NCI-H146 treated with DMSO at 0.1 percent for 48 hours (cell line): Measurements from ENCODE around the gene KPNA6.
"Not testable (repeated sequence)": the region's sequence is repeated elsewhere in the genome, so short reads cannot be mapped to it uniquely, and the experiment has no call there.

Experiments
- DNase-seq: peaks from one replicate; lab custom pipeline; 2025; ENCODE audit not compliant: unreplicated experiment; lab: John Stamatoyannopoulos, UW

KPNA6 gene

DNA sequence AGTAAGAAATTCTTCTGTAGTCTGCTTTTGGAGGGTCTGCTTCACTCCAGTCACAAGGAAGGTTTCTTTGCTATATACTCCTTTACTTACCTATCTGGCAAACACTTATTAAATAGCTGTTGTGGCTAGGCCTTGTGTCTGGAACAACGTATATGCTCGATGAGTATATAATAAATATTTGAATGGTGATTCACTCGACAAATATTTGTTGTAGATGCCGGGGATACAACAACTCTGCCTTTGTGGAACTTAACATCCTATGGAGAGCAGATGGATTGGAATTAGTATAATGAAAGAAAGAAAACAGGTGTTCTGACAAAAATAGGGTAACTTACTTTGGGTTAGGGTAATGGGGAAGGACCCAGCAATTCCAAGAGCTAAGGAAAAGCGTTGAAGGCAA is 31.1 kb downstream of the KPNA6 start:
- no peak for DNase-seq

DNA sequence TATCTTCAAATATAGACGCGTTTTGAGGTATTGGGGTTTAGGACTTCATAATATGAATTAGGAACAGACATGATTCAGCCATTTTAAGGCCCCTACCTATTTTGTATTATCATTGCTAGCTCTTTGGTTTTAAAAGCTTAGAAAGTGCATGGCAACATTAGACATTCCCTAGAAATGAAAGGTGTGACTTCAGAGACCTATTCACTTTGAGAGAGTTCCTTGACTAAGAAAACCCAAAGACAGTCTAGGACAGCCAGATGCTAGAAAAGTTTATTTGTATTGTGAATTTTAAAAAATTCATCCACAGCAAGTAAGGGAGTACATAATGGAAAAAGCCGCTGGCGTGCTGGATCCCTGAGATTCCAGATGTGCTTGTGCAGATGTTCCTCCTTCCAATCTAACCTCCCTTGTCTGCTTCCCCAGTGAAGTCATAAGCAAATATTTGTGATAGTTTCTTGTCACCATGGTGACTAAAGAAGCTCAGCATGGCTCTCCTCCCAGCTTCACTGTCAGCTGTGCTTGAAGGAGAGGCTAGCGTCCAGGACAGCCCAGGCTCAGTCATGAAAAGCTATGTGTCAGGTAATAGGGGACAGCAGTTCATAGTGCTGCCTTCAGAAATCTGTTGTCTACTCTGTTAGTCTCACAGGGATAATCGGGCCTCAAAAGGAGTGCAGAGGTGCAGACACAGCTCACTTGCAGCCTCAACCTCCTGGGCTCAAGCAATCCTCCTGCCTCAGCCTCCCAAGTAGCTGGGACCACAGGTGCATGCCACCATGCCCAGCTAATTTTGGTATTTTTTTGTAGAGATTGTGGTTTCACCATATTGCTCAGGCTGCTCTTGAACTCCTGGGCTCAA is 34.8 kb downstream of the KPNA6 start:
- DNase-seq: peak; percentile 29

DNA sequence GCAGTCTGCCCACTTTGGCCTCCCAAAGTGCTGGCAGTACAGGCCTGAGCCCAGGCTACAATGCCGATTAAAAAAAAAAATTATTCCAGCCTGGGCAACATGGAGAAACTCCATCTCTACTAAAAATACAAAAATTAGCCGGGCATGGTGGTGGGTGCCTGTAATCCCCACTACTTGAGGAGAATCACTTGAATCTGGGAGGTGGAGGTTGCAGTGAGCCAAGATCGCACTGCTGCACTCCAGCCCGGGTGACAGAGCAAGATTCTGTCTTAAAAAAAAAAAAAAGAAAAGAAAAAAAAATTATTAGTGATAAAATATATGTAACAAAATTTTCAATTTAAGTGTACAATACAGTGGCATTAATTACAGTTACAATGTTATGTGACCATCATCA is 35.4 kb downstream of the KPNA6 start:
- DNase-seq: not testable (repeated sequence)

DNA sequence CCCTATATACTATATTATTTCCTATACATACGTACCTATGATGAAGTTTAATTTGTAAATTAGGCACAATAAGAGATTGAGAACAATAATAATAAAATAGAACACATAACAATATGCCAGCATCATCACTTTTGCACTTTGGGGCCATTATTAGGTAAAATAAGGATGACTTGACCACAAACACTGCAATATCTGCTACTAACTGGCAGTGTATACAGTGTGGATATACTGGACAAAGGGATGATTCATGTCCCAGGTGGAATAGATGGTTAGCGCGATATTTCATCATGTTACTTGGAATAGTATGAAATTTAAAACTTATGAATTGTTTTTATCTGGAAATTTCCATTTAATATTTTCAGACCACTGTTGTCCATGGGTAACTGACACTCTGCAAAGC is 36.2 kb downstream of the KPNA6 start:
- DNase-seq: no peak

DNA sequence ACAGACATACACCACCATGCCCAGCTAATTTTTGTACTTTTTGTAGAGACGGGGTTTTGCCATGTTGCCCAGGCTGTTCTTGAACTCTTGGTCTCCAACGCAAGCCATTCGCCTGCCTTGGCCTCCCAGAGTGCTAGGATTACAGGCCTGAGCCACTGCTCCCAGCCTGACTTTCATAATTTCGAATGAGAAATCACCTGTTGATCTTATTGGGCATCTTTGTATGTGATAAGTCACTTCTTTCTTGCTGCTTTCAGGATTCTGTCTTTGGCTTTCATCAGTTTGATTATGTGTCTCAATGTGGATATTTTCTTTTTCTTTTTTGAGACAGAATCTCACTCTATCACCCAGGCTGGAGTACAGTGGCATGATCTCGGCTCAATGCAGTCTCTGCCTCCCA is 39.9 kb downstream of the KPNA6 start:
- not testable (repeated sequence) for DNase-seq

DNA sequence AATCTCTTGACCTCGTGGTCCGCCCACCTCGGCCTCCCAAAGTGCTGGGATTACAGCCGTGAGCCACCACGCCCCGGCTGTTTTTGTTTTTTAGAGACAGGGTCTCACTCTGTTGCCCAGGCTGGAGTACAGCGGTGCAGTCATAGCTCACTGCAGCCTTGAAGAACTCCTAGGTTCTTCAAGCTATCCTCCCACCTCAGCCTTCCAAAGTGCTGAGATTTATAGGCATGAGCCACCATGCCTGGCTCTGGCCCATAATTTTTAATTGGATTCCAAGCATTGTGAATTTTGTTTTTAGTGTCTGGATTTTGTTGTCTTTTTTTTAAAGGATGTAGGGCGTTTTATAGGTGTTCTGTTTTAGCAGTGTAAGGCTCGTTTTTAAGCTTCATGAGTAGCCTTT is 43.0 kb downstream of the KPNA6 start:
- no peak for DNase-seq

DNA sequence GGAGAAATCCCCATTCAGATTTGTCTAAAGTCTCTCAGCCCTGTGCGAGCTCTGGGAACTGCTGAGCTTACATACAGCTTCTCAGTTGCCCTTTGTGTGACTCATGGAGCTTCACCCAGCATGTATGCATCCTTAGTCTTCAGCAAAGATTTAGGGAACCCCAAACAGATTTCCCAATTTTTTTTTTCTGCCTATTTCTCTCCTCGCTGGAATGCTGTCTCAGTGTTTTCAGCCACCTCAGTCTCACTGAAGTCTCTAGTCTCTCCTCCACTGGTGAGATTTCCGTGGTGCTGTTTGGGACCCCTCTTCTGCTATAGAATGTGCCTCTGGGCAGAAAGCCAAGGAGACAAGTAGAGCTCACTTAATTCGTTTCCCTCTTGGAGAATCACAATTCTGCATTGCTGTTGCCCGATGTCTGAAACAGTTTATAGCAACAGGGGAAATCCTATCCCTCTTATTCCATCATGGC is 43.5 kb downstream of the KPNA6 start:
- no peak for DNase-seq

DNA sequence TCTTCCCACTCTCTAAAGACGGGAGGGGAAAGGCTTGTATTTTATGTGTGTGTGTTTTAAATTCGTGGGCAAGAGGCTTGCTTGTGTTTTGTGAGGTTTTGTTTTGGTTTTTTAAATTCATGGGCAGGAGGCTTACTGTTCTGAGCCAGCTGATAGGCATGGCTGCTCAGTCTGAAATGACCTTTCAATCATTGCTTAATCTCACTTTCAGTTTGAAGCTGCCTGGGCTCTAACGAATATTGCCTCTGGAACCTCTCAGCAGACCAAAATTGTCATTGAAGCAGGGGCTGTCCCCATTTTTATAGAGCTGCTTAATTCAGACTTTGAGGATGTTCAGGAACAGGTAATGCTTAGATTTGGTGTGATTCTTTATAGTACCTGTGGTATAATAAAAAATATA is 51.3 kb downstream of the KPNA6 start:
- no peak for DNase-seq

DNA sequence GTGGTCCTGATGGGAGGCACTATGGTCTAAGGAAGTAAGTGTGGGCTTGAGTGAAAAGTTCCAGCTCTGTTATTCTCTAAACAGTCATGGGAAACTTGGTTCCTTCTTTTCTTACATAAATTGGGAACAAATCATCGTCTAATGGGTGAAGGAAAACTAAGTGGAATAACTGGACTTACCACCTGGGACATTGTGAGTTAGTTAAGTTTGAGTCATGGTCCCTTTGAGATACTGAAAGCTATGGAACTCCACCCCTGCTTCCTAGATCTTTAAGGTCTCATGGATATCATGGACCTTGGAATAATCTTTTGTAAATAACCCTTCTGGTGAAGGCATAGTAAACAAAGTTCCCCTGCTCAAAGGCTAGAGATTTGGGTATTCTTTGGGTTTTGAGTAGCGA is 55.5 kb downstream of the KPNA6 start:
- no peak for DNase-seq

DNA sequence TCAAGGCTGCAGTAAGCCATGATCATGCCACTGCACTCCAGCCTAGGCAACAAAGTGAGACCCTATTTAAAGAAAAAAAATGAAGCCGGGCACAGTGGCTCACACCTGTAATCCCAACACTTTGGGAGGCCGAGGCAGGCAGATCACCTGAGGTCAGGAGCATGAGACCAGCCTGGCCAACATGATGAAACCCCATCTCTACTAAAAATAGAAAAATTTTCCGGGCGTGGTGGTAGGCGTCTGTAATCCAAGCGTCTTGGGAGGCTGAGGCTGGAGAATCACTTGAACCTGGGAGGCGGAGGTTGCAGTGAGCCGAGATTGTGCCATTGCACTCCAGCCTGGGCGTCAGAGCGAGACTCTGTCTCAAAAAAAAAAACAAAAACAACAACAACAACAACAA is 57.8 kb downstream of the KPNA6 start:
- not testable (repeated sequence) for DNase-seq

DNA sequence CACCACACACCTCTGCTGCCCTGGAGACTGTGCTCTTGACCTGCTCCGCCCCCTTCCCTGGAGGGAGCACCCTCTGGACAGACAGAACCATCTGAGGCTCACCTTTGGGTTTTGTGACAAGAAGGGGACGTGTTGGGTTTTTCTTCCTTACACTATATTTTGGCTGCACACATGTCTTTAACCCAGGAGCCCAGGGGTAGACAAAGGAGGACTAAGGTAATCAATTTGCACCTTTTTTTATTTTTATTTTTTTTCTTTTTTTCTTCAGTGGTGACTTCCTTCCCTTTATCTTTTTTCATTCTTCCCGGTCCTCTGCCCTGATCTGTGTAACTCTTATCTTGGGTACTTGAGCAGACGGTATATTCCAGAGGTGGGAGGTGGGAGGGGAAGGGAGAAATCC is 63.1 kb downstream of the KPNA6 start:
- DNase-seq: no peak

DNA sequence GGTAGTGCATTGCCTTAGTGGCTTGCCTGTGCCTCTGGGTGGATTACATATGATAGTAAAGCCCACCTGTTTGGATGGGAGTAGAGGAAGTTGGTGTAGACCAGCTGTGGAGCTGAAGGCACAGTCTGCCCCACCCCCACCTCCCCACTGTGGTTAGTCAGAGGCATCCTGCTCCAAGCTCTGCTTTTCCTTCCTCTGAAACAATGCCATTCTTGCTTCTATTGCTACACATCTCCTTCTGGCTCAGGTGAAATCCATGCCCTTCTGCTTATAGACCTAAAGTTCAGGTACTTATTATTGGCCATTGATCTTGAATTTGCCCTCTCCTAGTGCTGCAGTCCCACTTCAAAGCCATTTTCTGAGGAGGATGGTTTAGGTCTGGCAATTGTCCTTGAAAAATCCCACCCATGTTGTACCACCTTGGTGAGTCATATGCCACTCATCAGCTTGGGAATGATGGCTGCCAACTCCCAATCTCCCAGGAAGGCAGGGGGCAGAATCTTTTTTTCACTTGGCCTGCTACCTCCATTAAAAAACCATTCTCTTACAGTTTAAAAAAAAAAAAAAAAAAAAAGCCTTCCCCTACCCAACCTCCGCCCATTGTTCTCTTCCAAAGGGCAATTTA is 64.9 kb downstream of the KPNA6 start:
- DNase-seq: no peak

DNA sequence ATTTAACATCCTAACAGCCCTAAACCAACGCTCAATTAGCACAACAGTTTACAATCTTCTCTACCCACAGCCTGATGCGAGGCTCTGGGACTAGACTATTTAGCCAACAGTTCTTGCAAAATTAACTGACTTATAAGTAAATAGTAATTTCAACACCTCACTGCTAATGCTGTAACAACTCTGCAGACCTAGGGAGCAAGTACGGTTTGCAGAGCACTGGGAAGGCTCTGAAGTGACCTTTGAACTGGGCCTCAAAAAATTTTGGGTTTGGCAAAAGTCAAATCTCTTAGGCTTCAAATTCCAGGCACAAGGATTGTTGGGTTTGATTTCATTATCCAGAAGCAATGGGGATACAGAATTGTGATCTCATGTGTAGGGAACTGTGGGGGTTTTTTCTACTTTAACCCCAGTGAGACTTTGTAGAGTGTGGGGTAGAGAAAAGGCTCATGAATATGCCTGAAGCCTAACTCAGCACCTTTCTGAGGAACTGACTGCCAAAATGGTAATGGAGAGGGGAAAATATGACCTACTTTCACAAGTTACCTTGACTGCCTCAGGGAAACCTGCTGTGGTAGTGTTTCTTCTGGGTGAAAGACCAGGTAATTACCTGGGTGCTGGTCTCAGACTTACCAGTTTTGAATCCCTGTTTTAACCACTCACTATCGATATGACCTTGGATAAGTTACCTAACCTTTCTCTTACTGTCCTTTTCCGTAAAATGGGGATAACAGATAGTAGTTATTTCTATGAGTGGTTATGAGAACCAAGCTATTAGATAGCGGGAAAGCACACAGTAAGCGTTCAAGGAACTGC is 70.7 kb downstream of the KPNA6 start:
- DNase-seq: no peak

DNA sequence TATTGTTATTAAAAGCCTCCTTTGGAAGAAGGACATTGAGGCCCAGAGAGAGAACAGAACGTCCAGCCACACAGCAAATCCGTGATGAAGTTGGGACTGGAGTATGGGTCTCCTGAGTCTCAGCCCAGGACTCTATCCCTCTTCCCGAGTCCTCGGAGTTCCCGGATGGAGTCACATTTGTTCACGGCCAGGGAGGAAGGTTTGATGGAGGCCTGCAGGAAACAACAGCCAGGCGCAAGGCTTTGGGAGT is 71.3 kb downstream of the KPNA6 start:
- no peak for DNase-seq

DNA sequence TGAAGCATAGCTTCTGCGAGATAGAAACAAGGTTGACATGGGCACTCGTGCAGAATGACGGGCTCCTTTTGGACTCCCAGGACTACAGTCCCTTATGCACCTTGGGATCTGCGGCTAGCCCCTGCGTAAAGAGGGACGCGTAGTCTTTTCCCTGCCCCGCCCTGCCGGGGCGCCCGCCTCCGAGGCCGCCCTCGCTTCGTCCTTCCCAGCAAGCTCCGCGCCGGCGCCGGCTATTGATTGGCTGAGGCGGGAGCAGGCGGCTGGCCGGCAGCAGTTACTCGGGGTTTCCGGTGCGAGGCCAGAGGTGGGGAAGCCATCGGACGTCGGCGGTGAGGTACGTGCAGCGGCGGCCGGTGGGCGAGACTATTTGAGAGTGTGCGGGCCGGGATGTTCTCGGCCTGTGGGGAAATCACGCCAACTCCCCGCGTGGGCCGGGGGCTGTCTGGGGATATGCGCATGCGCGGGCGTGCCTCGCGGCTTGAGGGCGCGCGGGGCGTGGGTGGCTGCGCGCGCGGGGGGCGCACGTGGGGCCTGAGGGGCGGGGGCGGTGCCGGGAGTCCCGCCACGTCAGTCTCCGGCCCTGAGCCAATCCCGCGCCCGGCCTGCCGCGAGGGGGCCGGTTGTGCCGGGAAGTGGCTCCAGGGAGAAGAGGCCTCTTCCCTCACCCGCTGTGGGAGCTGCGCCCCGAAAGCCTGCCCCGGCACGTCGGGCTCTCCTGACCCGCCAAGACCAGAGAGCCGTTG is 71.8 kb downstream of the KPNA6 start, which contains the start of gene TXLNA:
Gene TXLNA (plus strand): TSS at position 233 of the 743 bp plus-strand sequence. CDS start 671 bp downstream, outside the sequence.
- DNase-seq: peak; percentile 80

DNA sequence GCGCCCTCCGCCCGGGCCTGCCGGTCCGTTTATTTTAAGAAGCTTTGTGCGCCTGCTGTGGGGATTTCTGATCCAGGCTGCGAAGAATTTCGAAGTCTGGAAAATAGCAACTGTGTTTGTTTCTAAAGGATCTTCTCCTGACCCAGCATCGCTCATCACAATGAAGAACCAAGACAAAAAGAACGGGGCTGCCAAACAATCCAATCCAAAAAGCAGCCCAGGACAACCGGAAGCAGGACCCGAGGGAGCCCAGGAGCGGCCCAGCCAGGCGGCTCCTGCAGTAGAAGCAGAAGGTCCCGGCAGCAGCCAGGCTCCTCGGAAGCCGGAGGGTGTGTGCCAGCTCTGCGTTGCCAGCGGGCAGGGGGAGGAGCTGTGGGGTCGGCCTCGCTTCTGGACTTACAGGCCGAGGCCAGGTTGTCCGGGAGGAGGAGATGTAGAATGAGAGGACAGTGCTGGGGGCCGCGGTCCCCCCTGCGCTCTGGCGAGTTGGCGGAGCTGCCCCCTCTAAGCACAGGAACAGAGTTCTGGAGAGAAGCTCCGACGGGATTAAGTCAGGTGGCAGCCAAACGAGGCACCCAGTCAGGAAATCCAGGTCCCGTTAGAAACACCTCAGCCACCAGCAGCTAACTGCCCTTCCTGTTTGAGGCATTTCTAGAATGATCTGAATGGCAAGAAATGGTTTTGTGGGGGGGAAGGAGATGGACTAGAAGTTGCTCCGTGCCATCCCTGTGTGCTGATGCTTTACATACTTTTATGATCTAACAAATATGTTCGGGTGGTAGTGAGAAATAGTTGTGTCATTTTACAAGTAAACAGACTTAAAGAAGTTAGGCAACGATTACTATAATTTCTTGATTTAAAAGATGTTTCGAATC is 72.6 kb downstream of the KPNA6 start:
- DNase-seq: no peak

DNA sequence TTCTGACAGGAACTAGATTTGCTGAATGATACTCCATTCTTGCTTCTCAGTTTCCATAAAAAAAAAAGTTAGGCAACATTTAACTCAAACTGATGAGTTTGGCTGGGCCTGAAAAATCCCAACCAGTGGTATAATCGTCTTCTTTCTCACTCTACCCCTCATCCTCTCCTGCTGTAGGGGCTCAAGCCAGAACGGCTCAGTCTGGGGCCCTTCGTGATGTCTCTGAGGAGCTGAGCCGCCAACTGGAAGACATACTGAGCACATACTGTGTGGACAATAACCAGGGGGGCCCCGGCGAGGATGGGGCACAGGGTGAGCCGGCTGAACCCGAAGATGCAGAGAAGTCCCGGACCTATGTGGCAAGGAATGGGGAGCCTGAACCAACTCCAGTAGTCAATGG is 73.2 kb downstream of the KPNA6 start:
- DNase-seq: no peak

DNA sequence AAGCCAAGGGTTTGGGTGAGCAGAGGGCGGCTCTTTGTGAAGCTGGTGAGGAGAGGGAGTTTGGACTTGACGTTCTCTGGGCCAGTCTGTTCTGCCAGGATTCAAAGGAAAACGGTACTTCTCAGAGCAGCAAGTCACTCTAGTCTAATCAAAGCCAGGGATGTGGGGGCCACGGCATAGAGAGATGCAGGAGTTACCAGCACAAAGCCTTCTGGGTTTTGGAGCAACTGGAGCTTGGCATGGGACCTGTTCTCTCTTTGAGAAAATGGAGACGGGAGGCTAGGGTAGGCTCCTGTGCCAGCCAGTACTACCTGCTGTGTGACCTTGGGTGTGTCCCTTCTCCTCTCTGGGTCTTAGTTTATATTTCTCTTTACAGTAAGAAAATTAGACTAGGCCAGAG is 73.7 kb downstream of the KPNA6 start:
- DNase-seq: no peak

DNA sequence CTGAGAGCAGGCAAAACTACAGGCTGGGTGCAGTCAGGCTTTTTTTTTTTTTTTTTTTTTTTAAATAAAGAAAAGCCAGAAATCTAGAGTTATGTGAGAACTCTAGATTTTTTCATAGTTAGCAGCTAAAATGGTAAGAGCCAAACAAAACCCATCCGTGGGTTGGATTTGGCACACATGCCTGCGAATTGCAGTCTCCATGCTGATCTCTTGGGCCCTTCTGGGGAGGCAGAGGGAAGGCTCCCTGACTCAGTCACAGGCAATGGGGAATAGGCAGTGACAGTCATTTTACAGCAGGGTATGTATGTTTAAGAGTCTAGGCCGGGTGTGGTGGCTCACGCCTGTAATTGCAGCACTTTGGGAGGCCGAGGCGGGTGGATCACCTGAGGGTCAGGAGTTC is 74.2 kb downstream of the KPNA6 start:
- no peak for DNase-seq

DNA sequence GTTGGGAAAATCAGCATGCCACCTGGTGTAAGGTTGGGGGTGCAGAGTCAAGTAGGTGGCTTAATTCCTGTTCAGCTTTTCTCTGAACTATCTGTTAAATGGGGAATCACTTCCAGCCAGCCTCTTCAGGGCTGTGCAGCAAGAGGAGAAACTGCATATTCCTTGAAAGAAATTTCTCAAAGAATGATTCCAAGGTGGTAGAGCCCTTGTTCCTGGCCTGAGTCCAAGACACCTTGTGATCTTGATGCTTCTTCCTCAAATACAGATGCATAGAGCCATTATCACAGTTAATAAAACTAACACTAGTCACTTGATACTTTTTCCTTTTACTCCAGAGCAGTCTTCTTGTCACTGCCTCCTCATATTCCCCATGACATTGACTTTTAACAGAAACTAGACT is 76.8 kb downstream of the KPNA6 start:
- DNase-seq: no peak
